Skeletal muscle tissue (tissue), 4 donors: ENCODE results near the gene FBXO15. TPM values are rescaled to one million over a fixed set of nuclear protein-coding genes. Genes with fewer than 3 reads are reported as not detected.

Source experiments
- H3K27ac ChIP-seq: one replicate; pipeline ENCODE4 v1.7.0; 2013; ENCODE audit warnings: mild to moderate bottlenecking, low read depth, low read length, inconsistent platforms
- H3K27me3 ChIP-seq, 3 donors: one replicate each; pipeline ENCODE4 v1.7.0; 2013; ENCODE audit warnings: low read length in 3 of 3; ENCODE audit not compliant: control insufficient read depth in 3 of 3, insufficient read depth in 3 of 3
- H3K36me3 ChIP-seq, 3 donors: one replicate each; pipeline ENCODE4 v1.7.0; 2013; ENCODE audit warnings: low read length in 3 of 3; ENCODE audit not compliant: control insufficient read depth in 3 of 3, insufficient read depth in 3 of 3
- H3K4me1 ChIP-seq, 3 donors: one replicate each; pipeline ENCODE4 v1.7.0; 2013; ENCODE audit warnings: low read length in 3 of 3, mild to moderate bottlenecking in 3 of 3; ENCODE audit not compliant: control insufficient read depth in 3 of 3, insufficient read depth in 3 of 3
- H3K4me3 ChIP-seq, 3 donors: one replicate each; pipeline ENCODE4 v1.7.0; 2013; ENCODE audit warnings: low read length in 3 of 3
- H3K9ac ChIP-seq, 3 donors: one replicate each; pipeline ENCODE4 v1.7.0; 2013; ENCODE audit warnings: low read length in 3 of 3, mild to moderate bottlenecking in 3 of 3, moderate library complexity in 2 of 3, low read depth in 1 of 3
- H3K9me3 ChIP-seq, 3 donors: one replicate each; pipeline ENCODE4 v1.7.0; 2013; ENCODE audit warnings: low read length in 3 of 3; ENCODE audit not compliant: control insufficient read depth in 3 of 3
- total RNA-seq: library from RNA; depleted of rRNA; stranded (reverse); fragments of >200 nt; gene quantifications from one replicate; pipeline ENCODE4 v1.2.3, GENCODE V29; 2014
- donor health status: Osteomylitis.

Gene FBXO15, protein sequence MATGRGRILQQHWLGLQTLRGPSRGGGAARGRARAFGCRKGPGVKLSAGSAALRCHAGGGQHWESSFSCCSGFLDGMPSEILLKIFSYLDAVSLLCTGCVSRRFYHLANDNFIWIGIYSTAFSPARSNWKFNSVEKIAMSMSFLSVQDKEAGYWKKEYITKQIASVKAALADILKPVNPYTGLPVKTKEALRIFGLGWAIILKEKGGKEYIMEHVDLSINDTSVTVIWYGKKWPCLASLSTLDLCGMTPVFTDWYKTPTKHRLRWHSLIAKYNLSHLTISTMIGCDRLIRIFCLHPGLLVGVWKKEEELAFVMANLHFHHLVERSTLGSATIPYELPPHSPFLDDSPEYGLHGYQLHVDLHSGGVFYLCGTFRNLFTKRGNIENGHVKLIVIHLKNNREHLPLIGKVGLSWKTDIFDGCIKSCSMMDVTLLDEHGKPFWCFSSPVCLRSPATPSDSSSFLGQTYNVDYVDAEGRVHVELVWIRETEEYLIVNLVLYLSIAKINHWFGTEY
- 1.0 TPM for total RNA-seq

- no peaks in the 10 kb centered on the region for H3K9me3 ChIP-seq
- no peaks in the 10 kb centered on the region for H3K27me3 ChIP-seq
- peak within 1 kb of the TSS; percentile 81 to 99 (median 96) for H3K4me3 ChIP-seq
- peaks cover 40 to 46% (median 44%) of the 10 kb centered on the region in 3 donors for H3K4me1 ChIP-seq
- H3K36me3 ChIP-seq, result peaks cover 5 to 10% (median 9%) of the 10 kb centered on the region in 3 donors
- peak within 1 kb of the TSS; percentile 76 for H3K27ac ChIP-seq
- H3K9ac ChIP-seq, result peak within 1 kb of the TSS; percentile 87 to 99 (median 88)
Observed at GRCh38 chr18:74147779-74148542, at the start of gene FBXO15, which contains the start of gene TIMM21. TSS of gene FBXO15 (minus strand) at chr18:74147834. CDS start at chr18:74147785, 49 bp downstream. TSS of gene TIMM21 (plus strand) at chr18:74148523. CDS start at chr18:74148809, 286 bp downstream.

GRCh38 chr18:74196220-74197119 is 48.8 kb upstream of the FBXO15 start:
- Histone ChIP-seq H3K9me3 (no peaks in the 10 kb centered on the region), H3K4me1 (no peaks in the 10 kb centered on the region), H3K27ac (no peak overlapping the region), H3K9ac (no peak overlapping the region), H3K4me3 (no peak overlapping the region), H3K36me3 (no peaks in the 10 kb centered on the region), H3K27me3 (peaks cover 2 to 21% (median 15%) of the 10 kb centered on the region in 3 donors)

- H3K4me3 ChIP-seq, result no peak overlapping the region
- H3K27me3 ChIP-seq, result peaks cover 5 to 20% (median 17%) of the 10 kb centered on the region in 3 donors
- no peak overlapping the region for H3K9ac ChIP-seq
- H3K36me3 ChIP-seq, result no peaks in the 10 kb centered on the region
- H3K27ac ChIP-seq, result no peak overlapping the region
- H3K9me3 ChIP-seq, result no peaks in the 10 kb centered on the region
- no peaks in the 10 kb centered on the region for H3K4me1 ChIP-seq
Observed at GRCh38 chr18:74194691-74195090, 47.1 kb upstream of the FBXO15 start.

GRCh38 chr18:74191577-74191976 is 43.9 kb upstream of the FBXO15 start:
- H3K4me3 ChIP-seq, result no peak overlapping the region
- no peaks in the 10 kb centered on the region for H3K36me3 ChIP-seq
- H3K9me3 ChIP-seq, result no peaks in the 10 kb centered on the region
- no peaks in the 10 kb centered on the region for H3K4me1 ChIP-seq
- no peak overlapping the region for H3K27ac ChIP-seq
- peaks cover 5 to 23% (median 15%) of the 10 kb centered on the region in 3 donors for H3K27me3 ChIP-seq
- H3K9ac ChIP-seq, result no peak overlapping the region

DNA sequence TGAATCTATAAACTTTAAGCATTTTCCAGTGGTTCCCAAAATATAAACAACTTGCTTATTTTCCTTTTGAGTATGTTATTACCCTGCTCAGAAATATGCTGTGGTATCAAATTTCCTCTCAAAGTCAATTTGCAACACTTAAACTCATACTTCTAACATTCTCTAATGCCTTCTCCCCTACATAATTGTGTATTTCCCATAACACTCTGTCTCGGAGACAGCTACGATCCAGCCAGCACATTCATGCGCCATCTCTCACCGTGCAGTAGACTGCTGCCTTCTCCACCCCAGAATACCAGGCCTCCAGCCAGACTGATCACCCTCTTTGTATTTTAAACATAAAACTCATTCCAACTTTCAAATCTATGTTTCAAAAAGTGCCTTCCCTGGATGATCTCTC is 42.5 kb upstream of the FBXO15 start:
- Histone ChIP-seq H3K27me3 (peaks cover 5 to 23% (median 10%) of the 10 kb centered on the region in 3 donors), H3K9ac (no peak overlapping the region), H3K9me3 (no peaks in the 10 kb centered on the region), H3K4me3 (no peak overlapping the region), H3K27ac (no peak overlapping the region), H3K4me1 (no peaks in the 10 kb centered on the region), H3K36me3 (no peaks in the 10 kb centered on the region)

- H3K9ac ChIP-seq, result no peak overlapping the region
- H3K4me1 ChIP-seq, result no peaks in the 10 kb centered on the region
- no peak overlapping the region for H3K27ac ChIP-seq
- H3K9me3 ChIP-seq, result no peaks in the 10 kb centered on the region
- no peak overlapping the region for H3K4me3 ChIP-seq
- H3K27me3 ChIP-seq, result peaks cover 6 to 28% (median 11%) of the 10 kb centered on the region in 3 donors
- H3K36me3 ChIP-seq, result no peaks in the 10 kb centered on the region
Observed at GRCh38 chr18:74186661-74187060, 39.0 kb upstream of the FBXO15 start.

- Histone ChIP-seq H3K36me3 (no peaks in the 10 kb centered on the region), H3K9ac (no peak overlapping the region), H3K4me1 (no peaks in the 10 kb centered on the region), H3K4me3 (no peak overlapping the region), H3K9me3 (no peaks in the 10 kb centered on the region), H3K27me3 (peaks cover 2 to 24% (median 6%) of the 10 kb centered on the region in 3 donors), H3K27ac (no peak overlapping the region)
Observed at GRCh38 chr18:74185860-74186259, 38.2 kb upstream of the FBXO15 start.

- Histone ChIP-seq H3K4me1 (no peaks in the 10 kb centered on the region), H3K36me3 (no peaks in the 10 kb centered on the region), H3K9ac (no peak overlapping the region), H3K27ac (no peak overlapping the region), H3K27me3 (peaks cover 7 to 28% (median 7%) of the 10 kb centered on the region in 3 donors), H3K4me3 (no peak overlapping the region), H3K9me3 (peaks cover 0 to 3% (median 0%) of the 10 kb centered on the region in 3 donors)
Observed at GRCh38 chr18:74184875-74185274, 37.2 kb upstream of the FBXO15 start.

GRCh38 chr18:74183130-74183529 is 35.5 kb upstream of the FBXO15 start:
- peaks cover 7 to 34% (median 11%) of the 10 kb centered on the region in 3 donors for H3K27me3 ChIP-seq
- H3K9me3 ChIP-seq, result peaks cover 0 to 3% (median 0%) of the 10 kb centered on the region in 3 donors
- no peak overlapping the region for H3K4me3 ChIP-seq
- no peak overlapping the region for H3K9ac ChIP-seq
- H3K27ac ChIP-seq, result no peak overlapping the region
- no peaks in the 10 kb centered on the region for H3K4me1 ChIP-seq
- H3K36me3 ChIP-seq, result no peaks in the 10 kb centered on the region
